Right lobe of liver (tissue), 4 donors: Measurements from ENCODE around the gene GPR18.
"Not testable (repeated sequence)": the region's sequence is repeated elsewhere in the genome, so short reads cannot be mapped to it uniquely, and the experiment has no call there.

ENCODE experiments used
- CTCF ChIP-seq, 4 donors: fragments of 200-600 bp in 3 of 4; fragments of 450-650 bp in 1 of 4; IDR thresholded peaks; one replicate each; pipeline versions ENCODE4 v1.5.1 to v1.8.0; 2016 to 2022; ENCODE audit warnings: antibody characterized with exemption in 4 of 4, mild to moderate bottlenecking in 2 of 4
- POLR2A ChIP-seq: fragments of 450-650 bp; IDR thresholded peaks from one replicate; pipeline ENCODE4 v1.6.1; 2017; ENCODE audit warnings: antibody characterized with exemption, mild to moderate bottlenecking
- donor health status: DM: no; HTN: no; CAD: no.
- donor health status: DM: no; HTN: no; CAD: no.
- donor health status: DM: no; HTN: yes; CAD: no.

- not testable (repeated sequence) for TF ChIP-seq POLR2A; CTCF (IDR thresholded peaks at IDR 0.05)
Measured at GRCh38 chr13:99249606-99250005, 8.6 kb downstream of the GPR18 start.
